ENCODE data around the gene CAMTA1.

CAMTA1 gene

GRCh38 chr1:7350804-7351203, 565.5 kb downstream of the CAMTA1 start (continued):
- TF ChIP-seq ZNF26 (tag by site-specific recombination; IDR thresholded peaks at IDR 0.05) (no peak), ZNF140 (tag by site-specific recombination; IDR thresholded peaks at IDR 0.05) (no peak), ZNF521 (tag by site-specific recombination; IDR thresholded peaks at IDR 0.05) (no peak), ZNF776 (tag by site-specific recombination; IDR thresholded peaks at IDR 0.05; ENCODE audit: borderline replicate concordance) (no peak), TSHZ1 (tag by site-specific recombination; IDR thresholded peaks at IDR 0.05; ENCODE audit: borderline replicate concordance) (no peak), ZNF398 (tag by site-specific recombination; IDR thresholded peaks at IDR 0.05) (no peak), ZNF707 (tag by site-specific recombination; IDR thresholded peaks at IDR 0.05) (no peak), ZNF488 (tag by site-specific recombination; IDR thresholded peaks at IDR 0.05) (no peak)

GRCh38 chr1:7351649-7352048, 566.4 kb downstream of the CAMTA1 start:
- H3K9me3 ChIP-seq (ENCODE audit: control insufficient read depth, insufficient read depth, low read depth, low read length), result no peaks in the 10 kb centered on the region
- POLR2A ChIA-PET, result no interaction called here
- no peaks in the 10 kb centered on the region for H3K36me3 ChIP-seq (ENCODE audit: control insufficient read depth in 2 of 2, insufficient read depth in 1 of 2, low read length in 2 of 2)
- no peak overlapping the region for H3K4me3 ChIP-seq (ENCODE audit: low read depth, low read length)
- no peak for TF ChIP-seq GLIS1 (tag by site-specific recombination; IDR thresholded peaks at IDR 0.05)
- TF ChIP-seq ZNF585B (tag by site-specific recombination; IDR thresholded peaks at IDR 0.05), result no peak
- no peak for TF ChIP-seq ZNF18 (tag by site-specific recombination; IDR thresholded peaks at IDR 0.05)
- H3K27ac ChIP-seq (ENCODE audit: extremely low read depth, low read depth, low read length), result no peak overlapping the region
- CTCF ChIA-PET, result no interaction called here
- no peaks in the 10 kb centered on the region for H3K4me1 ChIP-seq (ENCODE audit: control insufficient read depth, insufficient read depth, low read length)

GRCh38 chr1:7352364-7352763, 567.1 kb downstream of the CAMTA1 start:
- no peaks in the 10 kb centered on the region for H3K4me1 ChIP-seq (ENCODE audit: control insufficient read depth, insufficient read depth, low read length)
- ChIA-PET POLR2A (no interaction called here), CTCF (no interaction called here)
- no peaks in the 10 kb centered on the region for H3K9me3 ChIP-seq (ENCODE audit: control insufficient read depth, insufficient read depth, low read depth, low read length)
- TF ChIP-seq ZNF529 (tag by site-specific recombination; IDR thresholded peaks at IDR 0.05; ENCODE audit: insufficient replicate concordance) (no peak), ZIC2 (tag by site-specific recombination; IDR thresholded peaks at IDR 0.05) (peak; percentile 56), ZNF776 (tag by site-specific recombination; IDR thresholded peaks at IDR 0.05; ENCODE audit: borderline replicate concordance) (no peak), GLIS1 (tag by site-specific recombination; IDR thresholded peaks at IDR 0.05) (peak; percentile 68), GFI1B (tag by site-specific recombination; IDR thresholded peaks at IDR 0.05) (no peak), KLF9 (tag by site-specific recombination; IDR thresholded peaks at IDR 0.05; ENCODE audit: low read depth) (no peak)
- no peak overlapping the region for H3K27ac ChIP-seq (ENCODE audit: extremely low read depth, low read depth, low read length)
- no peaks in the 10 kb centered on the region for H3K36me3 ChIP-seq (ENCODE audit: control insufficient read depth in 2 of 2, insufficient read depth in 1 of 2, low read length in 2 of 2)
- no peak overlapping the region for H3K4me3 ChIP-seq (ENCODE audit: low read depth, low read length)

All from HEK293 (cell line).